ENCODE results near the gene CHST10.

CHST10 gene

GRCh38 chr2:100413571-100413970 is 3.9 kb downstream of the CHST10 start:
- no peak for DNase-seq

DNA sequence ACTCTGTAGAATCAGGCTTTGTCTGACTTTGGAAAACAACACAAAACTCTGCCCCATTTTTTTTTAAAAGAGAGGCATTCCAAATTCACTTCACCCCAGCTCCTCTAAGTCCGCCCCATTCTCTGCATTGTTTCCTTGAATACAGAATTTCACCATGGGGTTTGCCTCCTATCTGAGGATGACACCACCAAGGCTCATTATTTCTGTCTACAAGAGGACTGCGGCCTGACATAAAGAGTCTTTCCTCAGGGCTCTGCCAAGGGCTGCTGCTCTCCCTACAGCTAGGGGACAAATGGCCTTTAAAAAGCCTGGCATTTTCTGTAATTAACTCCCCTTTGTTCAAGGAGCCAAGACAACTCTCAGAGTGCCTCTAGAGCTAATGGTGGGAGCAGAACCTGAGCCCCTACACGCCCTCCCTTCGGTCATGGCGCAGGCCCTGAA is 4.6 kb downstream of the CHST10 start:
- DNase-seq = peak; percentile 35

- peak; percentile 13 for DNase-seq
Measured at GRCh38 chr2:100412466-100412865, 5.0 kb downstream of the CHST10 start.

DNA sequence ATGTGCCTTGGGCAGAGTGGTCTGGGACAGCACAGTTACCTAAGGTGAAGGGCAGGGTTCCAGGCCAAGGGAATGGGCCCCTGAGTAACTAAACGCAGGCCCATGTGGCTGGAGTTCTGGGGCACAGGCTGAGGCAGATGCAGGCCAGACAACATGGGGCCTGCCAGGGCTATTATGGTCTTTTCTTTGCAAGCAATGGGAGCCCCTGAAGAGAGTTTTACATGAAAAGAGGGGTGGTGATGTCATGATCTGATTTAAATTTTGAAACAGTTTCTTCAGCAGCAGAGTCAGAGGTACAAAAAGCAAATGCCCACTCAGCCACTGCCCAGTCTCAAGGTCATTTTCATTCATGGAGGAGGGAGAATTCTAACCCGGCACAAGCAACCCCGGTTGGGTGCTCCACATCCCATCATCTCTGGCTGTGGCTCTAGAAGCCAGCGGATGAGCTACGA is 5.6 kb downstream of the CHST10 start:
- DNase-seq = no peak

- no peak for DNase-seq
Measured at GRCh38 chr2:100409975-100410647, 7.4 kb downstream of the CHST10 start.

DNA sequence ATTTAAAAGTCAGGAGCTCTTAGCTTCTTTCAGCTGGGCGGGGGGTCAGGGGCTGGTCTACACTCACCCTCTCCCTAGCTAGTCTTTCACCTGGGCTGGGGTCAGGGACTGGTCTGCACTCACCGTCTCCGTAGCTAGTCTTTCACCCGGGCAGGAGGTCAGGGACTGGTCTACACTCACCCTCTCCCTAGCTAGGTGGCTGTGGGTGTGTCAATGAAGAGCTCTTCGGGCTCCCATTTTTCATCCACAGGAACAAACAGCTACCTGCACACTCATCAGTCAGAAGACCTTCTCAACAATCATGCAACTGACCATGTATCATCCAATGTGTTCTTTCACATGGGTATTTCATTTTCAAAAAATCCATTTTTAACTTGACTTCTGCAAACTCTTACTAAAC is 8.0 kb downstream of the CHST10 start:
- no peak for DNase-seq

DNA sequence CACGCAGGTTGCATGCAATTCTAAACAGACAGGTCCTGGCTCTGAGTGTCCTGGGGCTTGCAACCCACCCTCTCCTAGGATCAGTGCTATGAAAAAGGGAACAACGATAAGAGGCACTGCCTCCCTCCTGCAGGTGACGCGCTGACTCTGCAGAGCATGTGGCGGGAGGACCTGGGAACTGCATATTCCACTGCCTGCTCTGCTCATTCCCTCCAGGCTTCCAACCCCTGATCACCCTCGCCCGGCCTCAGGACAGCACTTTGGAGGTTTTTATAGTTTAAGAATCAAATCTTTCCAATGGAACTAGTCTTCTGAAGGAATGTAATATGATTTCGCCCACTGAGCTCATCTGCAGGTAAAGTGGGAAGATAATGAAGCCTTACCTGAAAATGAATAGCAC is 8.5 kb downstream of the CHST10 start:
- DNase-seq = no peak

- no peak for DNase-seq
Measured at GRCh38 chr2:100408104-100408503, 9.4 kb downstream of the CHST10 start.

- no peak for DNase-seq
Measured at GRCh38 chr2:100407563-100407962, 9.9 kb downstream of the CHST10 start.

GRCh38 chr2:100407073-100407472 is 10.4 kb downstream of the CHST10 start:
- no peak for DNase-seq

DNA sequence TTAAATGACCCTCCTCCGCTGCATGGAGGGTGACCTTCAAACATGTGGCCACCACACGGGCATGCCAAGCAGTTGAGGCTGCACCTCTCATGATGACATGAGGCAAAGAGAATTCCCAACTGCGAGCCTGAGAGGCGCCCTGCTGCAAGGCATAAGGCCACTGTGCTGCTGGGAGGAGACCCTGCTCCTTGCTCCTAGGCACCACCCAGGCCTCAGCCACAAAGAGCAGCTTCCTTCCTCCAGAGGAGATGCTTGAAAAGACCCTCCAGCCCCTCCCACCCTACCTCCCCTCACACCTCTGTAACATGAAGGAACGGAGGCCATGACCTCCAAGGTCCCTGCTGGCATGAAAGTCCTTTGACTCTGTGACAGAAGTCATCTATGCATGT is 11.4 kb downstream of the CHST10 start:
- no peak for DNase-seq

DNA sequence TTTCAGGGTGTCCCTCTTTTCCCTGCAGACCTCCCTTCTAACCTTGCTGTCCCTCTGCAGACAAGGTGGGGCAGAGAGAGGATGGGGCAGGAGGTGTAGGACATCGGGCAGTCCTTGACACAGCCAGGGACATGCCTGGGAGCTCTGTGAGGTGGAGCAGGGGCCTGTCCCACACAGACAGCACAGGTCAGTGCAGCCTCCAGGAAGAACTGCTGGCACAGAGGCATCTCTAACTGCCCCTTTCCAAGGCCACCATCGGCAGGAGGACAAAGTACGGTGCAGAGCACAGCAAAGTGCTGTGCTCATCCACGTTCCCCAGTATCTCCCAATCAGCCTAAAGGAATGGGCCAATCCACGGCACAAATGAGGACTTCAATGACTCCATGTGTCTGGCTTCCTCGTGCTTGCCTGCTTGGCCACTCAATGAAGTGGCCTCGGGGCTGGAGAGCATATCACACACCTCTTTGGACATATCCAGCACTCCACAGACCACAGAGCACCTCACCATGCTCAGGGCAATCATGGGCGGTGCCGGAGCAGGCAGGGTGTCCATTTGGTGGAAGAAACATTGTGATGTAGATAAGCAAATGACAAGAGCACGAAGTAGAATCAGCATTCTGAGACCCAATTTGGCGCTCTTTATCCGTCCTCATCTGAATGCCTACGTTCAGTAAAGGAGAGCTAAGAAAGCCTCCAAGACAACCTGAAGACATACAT is 11.9 kb downstream of the CHST10 start:
- DNase-seq = no peak

DNA sequence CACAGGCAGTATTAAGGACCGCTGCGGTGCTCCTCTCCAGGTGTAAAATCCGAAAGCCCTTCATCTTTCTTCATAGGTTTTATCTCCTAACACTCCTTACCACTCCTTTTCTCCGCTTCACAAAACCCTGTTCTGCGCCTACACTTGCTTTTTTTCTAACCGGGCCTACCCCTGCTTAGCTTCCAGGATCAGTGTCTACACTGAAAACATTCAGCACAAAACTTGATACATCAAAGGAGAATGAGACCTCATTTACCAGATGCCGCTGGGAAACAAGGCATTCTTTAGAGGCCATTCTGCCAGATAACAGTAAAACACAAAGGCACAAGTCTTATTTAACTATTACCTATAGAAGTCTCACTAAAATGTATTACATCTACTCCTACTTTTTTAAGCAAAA is 13.1 kb downstream of the CHST10 start:
- DNase-seq = no peak

DNA sequence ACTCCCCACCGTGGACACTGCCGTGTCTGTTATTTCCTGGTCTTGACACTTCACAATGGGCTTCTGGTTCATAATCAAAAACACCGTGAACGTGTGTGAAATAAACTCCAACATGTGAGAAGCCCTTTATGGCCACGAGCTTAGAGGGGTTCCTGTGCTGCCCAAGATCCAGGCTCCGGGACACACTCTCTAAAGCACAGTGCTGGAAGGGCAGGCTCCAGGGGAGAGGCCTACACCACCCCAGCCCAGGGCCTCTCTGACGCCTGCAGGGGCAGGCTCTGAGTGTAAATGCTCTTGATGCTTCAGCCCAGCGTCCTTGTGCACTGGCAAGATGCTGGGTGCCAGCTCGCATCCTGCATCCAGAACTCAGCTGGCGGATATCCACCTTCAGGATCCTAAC is 13.7 kb downstream of the CHST10 start:
- no peak for DNase-seq

- no peak for DNase-seq
Measured at GRCh38 chr2:100401268-100401667, 16.2 kb downstream of the CHST10 start.

DNA sequence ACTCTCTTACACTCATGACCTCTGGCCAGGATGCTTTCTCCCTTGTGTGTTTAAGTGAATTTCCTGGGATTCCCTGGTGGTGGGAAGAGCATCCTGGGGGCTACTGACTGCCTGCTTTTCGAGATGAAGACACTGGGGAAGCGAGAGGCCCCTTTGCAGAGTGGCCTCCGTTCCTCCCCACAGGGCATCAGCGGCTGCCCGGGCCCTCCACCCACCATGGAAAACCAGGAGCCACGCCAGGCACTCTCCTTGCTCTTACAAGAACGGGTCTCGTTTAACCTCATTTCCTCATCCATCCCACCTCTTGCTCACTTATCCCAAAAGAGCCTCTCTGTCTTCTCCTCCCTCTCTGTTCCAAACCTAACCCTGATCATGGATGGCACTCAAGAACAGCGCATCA is 17.8 kb downstream of the CHST10 start:
- DNase-seq = no peak

DNA sequence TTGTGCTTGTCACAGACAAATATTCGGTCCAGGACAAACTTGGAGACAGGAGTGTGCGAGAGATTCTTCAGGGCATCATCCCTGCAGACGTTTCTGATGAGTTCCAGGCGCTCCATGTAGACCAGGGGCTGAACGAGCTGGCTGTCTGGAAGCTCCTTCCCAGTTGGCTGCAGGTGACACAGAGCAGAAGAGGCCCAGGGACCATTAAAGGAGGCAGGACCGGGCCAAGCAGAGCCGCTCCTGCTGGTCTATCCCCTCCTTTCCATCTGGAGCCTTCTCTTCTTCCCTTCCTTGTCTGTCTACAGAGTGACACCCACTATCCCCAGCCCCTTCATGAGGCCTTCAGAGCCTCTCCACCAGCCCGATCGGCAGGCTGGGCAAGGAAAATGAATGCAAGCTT is 19.5 kb downstream of the CHST10 start:
- DNase-seq = no peak

DNA sequence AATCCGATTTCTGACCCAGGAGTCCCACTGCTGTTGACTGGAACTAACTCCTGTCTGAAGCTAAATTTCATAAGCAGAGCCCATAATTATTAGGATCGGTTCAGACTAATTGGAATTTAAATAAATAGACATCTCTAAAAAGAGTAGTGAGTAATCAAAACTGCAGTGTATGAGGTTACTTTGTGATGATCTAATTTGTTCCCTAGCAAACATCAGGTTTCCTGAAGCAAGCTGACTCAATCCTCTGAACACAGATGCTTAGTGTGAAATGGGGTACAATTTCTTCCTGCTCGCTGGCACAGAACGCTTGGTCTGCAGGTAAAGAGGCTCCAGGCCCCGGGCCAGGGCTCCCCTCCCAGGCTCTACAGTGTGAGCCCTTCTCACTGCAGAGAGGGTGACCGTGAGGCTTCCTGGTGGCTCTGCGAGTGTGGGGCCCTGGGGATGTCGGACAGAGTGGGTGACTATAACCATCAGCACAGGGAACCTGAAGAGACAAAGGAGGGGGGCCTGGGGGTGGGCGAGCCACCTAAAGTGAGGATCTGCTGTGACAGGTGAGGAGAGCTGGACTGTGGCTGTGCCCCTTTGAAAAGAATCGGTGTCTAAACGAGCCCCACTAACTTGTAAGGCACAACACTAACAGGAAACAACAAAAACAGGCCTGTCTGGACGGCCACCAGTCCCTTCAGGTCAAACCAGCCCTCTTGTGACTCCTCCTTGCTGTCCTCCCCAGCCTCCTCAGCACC is 20.2 kb downstream of the CHST10 start:
- DNase-seq = no peak

GRCh38 chr2:100396483-100396882 is 21.0 kb downstream of the CHST10 start:
- DNase-seq = no peak

DNA sequence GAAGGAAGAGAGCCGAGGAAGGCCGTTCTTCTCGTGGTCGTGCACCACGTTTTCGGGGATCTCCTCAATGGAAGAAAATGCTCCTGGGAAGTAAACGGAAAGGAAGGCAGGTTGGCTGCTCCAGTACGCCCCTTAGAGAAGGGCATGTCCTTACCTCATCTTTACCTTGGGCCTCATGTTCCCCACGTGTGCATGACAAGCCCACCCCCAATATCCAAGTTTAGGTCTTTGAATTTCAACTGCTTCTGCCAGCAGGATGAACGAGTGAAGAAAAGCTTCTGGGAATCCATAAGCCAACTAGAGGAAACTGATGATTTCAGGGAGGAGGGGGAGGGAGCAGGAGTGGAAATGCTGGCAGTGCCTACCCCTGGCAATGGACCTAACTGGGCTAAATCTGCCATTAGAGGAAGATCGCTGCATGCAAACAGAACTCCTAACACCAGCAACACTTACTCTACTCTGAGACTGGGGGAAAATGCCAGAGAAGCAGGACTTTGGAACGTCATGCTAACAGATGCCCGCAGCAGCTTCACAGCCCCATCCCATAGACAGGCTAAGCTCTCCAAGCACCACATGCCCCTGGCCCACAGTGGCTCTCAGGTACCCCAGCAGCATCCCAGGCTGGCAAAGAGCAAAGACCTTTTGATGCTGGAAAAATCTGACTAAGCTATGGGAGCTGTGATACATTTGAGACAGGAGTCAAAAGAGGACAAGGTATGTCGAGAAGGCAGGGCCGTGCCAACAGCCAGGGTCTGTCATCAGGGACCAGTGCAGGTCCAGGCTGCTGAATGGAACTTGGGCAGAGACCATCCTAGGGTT is 21.7 kb downstream of the CHST10 start:
- no peak for DNase-seq

DNA sequence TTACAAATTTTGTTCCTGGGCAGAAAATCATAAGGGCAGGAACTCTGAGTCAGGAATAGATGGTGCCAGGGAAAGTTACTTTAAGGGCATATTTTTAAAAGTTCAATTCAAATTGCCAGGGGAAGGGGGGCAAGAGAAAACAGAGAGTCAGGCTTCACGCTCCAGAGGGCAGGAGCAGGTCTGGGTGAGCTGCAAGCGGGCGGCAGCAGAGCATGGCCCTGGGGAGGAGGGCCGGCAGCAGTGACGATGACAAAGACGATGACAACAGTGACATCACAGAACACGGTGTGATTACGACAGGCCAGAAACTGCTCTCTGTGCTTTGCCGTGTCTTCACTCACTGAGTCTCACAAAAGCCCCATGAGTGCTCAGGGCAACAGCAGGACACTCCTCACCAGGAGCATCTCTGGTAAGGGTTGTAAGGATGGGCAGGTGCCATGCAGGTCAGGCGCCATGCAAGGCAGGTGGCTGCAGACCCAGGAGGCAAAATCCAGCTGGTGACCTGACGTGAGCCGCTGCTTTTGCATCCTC is 23.3 kb downstream of the CHST10 start:
- peak; percentile 18 for DNase-seq

GRCh38 chr2:100393362-100393761 is 24.1 kb downstream of the CHST10 start:
- DNase-seq = no peak

- no peak for DNase-seq
Measured at GRCh38 chr2:100392715-100393114, 24.8 kb downstream of the CHST10 start.

All from retina (tissue), 1 donor.